ENCODE measurements around the gene GIMD1.
A peak's percentile ranks its signal among the peaks of the same experiment; 100 is the strongest.
"Not testable (repeated sequence)": the region's sequence is repeated elsewhere in the genome, so short reads cannot be mapped to it uniquely, and the experiment has no call there.

The GIMD1 gene

DNA sequence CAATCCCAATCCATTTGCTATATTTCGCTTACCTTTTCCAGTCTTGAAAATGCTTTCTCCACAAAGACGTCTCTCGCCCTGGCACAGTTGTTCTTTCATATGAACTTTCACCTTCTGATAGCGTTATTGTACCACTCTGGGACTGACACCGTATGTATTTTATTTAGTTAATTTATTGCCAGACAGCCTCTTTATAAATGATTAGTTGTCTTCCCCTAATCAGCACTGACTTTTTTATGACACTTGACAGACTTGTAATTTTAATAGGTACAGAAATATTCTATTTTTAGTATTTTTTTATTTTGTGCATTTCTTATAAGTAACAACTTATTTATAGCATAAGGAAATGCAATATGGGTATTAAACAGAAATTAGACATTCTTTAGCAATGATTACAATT, at the start of gene GIMD1:
Gene GIMD1, minus strand, starts transcription at position 101 of the 400 bp plus-strand sequence. CDS start 1,343 bp downstream, outside the sequence.
- no peak for DNase-seq

DNA sequence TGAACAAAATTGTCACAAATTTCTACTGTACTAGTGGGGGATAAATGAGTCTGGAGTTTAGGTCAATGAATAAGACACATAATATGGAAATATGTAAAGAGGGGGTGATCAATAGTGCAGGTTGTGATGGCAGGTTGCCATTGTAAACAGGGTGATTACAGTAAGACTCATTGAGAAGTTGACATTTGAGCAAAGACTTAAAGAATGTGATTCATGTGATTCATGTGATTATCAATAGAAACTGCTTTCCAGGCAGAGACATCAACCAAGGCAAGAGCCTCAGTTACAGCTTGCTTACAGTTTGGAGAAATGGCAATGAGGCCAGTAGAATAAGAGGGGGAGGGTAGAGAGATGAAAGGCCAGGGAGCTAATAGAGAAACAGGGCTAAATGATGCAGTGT, 45.8 kb upstream of the GIMD1 start:
- no peak for DNase-seq

DNA sequence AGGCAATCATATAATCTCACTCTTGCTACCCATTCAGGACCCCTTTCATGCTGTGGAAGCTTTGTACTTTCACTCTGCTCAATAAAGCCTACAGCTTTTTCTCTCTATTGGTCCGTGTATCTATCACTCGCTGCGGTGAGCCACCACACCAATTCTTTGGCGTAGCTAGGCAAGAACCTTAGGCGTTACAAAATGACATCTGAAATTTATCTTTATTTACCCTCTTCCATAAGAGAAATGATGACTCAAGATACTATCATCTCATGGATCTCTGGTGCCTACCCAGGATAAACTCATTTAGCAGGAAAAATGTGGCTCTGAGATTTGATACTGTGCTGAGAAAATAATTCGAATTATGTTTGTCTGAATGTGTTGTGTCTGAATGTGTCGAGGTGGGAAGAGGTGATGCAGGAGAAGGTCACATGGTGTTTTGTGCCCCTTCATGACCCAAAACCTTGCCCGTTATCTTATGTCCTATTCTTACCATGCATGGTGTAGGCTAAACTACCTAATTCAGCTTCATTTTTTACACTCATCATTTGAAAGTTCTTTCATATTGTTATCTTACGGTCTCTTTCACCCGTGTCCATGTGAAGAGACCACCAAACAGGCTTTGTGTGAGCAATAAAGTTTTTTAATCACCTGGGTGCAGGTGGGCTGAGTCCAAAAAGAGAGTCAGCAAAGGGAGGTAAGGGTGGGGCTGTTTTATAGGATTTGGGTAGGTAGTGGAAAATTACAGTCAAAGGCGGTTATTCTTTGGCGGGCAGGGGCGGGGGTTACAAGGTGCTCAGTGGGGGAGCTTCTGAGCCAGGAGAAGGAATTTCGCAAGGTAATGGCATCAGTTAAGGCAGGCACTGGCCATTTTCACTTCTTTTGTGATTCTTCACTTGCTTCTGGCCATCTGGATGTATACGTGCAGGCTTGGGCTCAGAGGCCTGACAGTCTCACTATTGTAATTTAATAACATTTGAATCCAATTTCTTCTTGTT, 41.6 kb upstream of the GIMD1 start:
- no peak for DNase-seq

GRCh38 chr4:106408004-106408403, 39.4 kb upstream of the GIMD1 start:
- not testable (repeated sequence) for DNase-seq

DNA sequence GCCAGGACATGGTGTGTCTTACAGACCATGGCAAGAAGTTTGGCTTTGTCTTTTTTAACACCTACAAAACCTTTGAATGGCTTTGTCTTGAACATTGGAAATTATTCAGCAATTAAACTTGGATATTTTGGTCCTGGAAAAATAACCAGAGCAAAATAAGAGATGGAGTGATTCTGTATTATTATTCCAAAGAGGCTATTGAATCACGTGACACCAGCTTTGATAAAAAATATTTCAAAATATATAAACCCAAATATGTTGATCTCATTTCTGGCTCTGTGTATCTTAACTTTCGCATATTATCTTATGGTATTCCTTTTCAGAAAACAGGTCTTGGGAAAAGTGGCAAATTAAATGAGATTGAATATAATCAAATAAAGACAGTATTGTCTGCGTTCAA, 32.6 kb upstream of the GIMD1 start:
- DNase-seq = no peak

DNA sequence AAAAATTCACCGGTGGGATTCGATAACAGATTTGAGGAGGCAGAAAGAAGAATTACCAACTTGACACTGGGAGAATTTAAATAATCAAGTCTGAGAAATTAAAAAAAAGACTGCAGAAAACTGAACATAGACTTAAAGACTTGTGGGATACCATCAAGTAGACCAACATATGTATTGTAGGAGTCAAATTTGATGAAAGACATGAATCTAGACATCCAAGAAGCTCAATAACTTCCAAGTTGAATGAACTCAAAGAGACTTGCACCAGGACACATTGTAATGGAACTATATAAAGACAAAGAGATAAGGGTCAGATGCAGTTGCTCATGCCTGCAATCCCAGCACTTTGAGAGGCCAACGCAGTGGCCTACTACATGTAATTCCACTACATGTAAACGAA, 30.3 kb upstream of the GIMD1 start:
- not testable (repeated sequence) for DNase-seq

DNA sequence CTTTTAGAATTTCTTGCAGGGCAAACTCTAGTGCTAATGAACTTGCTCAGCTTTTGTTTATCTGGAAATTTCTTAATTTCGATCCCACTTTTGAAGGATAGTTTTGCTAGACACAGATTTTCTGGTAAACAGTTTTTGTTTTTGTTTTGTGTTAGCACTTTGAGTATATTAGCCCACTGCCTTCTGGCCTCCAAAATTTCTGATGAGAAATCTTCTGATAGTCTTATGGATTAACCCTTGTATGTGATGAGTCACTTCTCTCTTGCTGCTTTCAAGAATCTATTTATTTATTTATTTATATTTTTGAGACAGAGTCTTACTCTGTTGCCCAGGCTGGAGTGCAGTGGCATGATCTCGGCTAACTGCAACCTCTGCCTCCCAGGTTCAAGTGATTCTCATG, 27.0 kb upstream of the GIMD1 start:
- DNase-seq = no peak

DNA sequence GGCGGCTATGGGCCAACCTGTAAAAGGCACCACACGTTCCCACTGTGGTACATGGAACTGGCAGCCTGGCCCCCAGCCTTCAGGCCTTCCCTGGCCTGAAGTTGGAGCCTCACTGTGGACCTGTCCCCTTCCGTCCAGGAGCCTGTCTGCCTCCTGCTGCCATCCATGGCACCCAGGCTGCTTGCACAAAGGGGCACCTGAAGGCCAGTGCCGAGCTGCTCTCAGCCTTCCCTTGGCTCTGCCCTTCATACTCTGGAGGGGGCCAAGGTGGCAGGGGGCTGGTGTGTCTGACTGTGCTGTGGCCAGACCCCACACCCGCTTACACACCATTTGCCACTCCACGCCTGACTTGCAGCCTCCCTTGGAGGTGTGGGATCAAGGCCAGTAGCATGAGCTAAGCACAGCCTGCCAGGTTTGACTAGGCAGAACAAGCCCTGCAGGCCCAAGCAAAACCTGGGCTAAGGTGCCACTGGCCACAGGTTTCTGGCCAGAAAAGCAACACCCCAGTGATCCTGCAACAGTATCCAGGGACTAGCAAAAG, 17.3 kb upstream of the GIMD1 start:
- no peak for DNase-seq

DNA sequence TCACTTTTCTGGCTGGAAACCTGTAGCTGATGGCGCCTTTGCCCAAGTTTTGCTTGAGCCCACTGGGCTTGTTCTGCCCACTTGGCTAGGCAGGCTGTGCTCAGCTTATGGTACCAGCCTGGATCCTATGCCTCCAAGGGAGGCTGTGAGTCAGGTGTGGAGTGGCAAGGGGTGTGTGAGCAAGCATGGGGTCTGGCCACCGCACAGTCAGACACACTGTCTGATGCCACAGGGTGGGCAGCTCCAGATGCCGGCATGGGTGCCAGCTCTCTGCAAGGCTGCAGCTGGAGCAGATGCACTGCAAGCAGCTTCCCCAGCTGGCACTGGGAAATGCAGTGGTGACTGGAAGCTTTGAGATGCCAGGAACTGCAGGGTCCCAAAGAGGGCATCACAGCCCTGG, 16.3 kb upstream of the GIMD1 start:
- no peak for DNase-seq

DNA sequence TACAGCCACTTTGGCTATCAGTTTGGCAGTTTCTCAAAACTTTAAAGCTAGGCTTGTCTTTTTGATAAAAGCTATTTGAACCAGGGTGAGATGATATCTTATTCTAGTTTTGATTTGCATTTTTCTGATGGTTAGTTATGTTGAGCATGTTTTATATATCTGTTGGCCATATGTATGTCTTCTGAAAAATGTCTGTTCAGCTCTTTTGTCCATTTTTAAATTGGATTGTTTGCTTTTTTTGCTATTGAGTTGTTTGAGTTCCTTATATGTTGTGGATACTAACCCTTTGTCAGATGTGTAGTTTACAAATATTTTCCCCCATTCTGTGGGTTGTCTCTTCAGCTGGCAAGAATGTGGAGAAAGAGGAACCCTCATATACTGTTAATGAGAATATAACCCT, 11.6 kb upstream of the GIMD1 start:
- DNase-seq = no peak

DNA sequence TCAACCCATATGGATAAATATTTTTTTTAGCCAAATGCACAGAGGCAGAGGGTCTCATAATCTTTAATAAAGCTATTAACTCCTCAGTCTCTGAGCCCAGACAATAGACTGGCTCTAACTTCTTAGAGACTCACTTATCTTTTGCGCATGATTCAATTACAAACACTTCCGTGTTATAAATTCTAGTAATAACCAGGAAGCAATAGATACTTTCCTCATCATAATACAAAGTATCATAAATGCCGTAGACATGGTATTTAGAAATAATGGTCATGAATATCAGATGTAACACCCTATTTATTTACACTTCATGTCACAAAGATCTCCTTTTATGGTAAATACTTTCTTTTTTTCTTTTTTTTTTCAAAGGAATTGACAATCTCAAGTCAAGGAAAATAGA, 4.4 kb upstream of the GIMD1 start:
- no peak for DNase-seq

DNA sequence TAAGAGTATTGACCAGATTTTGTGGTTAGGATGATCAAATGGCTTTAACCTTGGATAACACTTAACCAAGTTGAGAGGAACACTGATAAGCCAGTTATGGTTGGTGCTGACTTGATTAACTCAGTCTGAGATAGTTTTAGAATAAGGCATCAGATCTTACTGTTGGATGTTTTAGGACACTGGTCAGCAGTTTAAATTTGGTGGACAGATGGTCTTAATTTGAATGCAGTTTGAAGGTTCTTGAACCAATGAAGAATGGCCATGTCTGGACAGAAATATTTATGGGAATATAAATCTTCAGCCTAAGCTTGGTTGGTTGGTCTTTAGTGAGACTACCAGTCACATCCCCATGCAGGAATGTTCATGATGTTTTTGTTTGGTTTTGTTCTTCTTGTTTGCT, 2.6 kb upstream of the GIMD1 start:
- no peak for DNase-seq

DNA sequence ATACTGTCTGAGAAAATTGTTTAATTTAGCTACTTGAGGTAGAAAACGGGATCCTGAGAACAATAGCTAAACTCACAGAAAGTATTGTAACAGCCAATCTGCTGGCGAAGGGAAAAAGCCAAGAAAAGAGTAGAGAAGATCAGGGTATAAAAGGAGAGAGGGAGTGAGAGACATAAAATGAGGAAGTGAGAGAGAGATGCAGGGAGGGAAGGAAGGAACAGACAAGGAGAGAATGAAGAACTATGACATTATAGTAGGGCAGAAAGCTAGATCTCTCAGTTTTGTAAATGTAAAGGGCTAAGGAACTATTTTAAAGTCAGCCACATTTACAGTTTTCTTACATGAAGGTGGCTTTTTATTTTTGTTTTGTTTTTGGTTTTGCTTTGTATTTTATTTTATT, 1.6 kb upstream of the GIMD1 start:
- no peak for DNase-seq

GRCh38 chr4:106369456-106370060, 980 bp upstream of the GIMD1 start:
- DNase-seq = peak; percentile 0

DNA sequence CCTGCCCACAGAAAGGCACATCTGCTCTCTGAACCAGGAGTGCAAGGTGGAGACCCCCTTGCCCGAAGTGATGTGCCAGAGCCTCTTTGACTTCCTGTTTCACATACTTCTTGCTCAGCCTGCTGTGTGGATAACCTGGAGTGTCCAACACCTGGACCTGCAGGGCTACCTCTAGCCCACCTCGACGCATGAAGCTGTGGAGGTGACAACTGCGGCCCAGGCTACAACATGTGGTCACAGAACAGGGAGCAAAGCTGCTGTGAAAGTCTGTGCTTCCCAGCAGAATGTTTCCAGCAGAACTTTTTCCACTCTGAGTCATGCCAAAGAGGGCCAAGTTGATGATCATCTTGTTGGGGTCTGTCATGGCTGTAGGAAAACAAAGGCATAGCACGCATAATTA, 1.5 kb downstream of the GIMD1 start:
- DNase-seq = no peak

- no peak for DNase-seq
Measured at GRCh38 chr4:106366026-106366425, 2.6 kb downstream of the GIMD1 start.

DNA sequence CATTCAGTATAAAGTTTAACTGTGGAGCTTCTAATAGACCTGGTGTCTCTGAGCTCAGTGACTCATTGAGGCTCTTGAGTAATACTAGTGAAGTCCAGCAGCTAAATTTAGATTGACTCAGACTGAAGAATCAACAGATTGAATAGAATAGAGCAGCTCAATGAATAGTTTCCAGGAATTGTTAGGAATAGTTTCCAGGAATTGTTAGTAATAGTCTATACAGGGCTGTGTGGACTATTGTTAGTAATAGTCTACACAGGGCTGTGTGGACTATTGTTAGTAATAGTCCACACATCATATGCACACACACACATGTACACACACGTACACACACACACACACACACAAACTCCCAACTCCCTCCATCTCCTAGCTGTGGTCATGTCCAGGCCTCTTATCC, 3.0 kb downstream of the GIMD1 start:
- no peak for DNase-seq

DNA sequence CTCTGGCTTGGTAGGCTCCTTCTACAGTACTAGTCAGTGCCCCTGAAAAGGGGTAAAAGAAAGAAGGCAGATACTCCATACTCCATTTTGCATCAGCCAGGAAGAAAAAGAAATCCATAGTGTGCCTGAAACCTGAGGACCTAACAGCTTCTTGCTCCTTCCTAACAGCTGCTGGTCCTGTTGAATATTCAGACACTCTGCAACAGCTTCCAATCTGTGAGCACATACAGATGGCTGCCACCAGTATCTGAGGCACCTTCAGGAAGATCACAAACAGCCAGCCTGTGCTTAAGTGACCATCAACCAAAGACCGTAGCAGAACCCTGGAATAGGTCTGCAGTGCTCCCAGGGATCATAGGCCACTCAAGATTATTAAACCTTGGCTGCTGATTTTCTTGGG, 4.3 kb downstream of the GIMD1 start:
- DNase-seq = no peak

DNA sequence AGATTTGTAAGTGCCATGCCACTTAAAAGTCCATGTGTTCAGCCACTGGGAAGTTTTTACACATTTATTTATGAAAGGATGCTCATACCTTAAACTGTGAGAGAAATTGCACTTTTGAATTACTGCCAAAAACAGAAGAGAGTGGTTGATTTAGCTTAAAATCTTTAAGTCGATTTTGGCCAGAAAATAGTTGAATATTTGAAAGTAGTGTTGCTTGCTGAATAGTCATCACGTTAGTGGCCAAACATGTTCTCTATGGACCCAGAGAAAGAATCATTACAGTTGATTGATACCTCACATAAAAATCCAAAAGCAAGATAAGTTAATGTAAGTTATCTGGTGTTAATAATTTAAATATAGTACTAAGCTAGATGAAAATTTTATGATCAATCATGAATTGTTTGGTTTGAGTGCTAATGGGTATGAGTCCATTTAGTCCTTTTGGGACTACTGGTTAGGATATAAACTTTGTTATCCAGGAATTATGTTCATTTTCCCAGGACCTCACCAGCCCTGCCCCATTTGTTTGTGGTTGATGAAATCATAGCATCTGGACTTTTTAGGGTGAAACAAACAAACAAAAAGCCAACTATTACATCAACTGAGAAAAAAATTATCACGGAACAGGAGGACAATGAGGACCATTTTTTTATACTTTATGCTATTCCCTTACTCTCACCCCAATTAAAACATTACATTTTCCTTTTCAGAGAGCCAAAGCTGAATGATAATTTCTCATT, 6.3 kb downstream of the GIMD1 start:
- DNase-seq = no peak

GRCh38 chr4:106358899-106359298, 9.7 kb downstream of the GIMD1 start:
- DNase-seq = no peak

DNA sequence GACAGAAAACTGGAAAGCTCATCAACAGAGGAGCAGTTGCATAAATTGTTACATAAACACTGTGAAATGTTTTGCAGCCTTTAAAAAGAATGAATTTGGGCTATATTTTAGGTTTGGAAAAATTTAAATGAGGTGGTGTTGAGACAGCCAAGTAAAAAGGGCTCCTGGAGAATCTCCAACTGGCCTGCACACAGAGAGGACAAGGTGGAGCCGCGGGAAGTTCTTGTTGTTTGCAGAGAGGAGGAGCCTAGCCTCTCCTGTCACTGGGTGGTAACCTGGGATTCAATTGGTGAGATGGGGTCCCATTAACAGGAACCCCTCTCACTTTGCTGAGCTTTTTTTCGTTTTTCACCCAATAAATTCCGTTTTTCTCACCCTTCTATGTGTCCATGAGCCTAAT, 13.4 kb downstream of the GIMD1 start:
- no peak for DNase-seq

DNA sequence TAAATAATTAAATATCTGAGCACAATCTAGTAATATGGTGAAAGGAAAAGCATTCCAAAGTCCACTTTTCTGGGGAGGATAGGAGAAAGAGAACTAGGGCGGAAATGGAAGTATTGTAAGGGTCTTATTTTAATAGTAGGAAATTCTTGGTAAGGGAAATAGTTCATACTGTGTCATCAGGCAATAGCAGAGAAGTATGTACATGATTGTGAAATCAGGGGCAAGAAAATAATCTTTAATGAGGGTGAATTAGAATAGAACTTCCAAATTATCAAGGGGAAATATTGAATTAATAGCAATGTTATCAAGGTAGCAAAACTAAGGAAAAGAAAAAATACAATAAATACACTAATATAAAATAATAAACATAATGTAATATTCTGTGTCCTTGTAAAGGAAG, 14.8 kb downstream of the GIMD1 start:
- no peak for DNase-seq

DNA sequence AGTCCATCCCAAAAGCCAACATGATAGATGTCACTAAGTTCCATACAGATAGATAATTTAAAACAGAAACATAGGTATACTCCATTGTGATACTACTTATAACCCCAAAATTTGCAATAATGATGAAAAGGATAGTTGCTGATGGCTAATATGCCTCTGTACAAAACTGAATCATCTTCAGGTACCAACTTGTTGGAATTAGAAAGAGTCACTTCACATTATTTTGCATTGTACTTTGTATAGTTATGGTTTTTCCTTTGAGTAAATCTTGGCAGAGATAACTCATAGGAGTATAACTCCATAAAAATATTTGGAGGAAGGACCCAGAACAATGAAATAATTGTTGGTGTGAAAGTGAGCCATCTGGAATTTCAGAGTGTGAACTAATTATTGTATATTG, 17.6 kb downstream of the GIMD1 start:
- DNase-seq = no peak

Data from NCI-H2227 treated with DMSO at 0.1 percent for 48 hours (cell line).